GM12878 (cell line): ENCODE measurements around the gene DDRGK1. TPM values are rescaled to one million over a fixed set of nuclear protein-coding genes. Genes with fewer than 3 reads are reported as not detected.
"Not testable (repeated sequence)": the region's sequence is repeated elsewhere in the genome, so short reads cannot be mapped to it uniquely, and the experiment has no call there.

Experiments
- ATAC-seq: fragments of 200-7000 bp; cut with Tn5 transposase; 3 replicates; pipeline ENCODE4 v1.9.1; 2020; ENCODE audit warnings: mild to moderate bottlenecking, moderate library complexity
- BruUV-seq: library from RNA; stranded (reverse); fragments of 400-500 nt; replicated peaks from 2 replicates; lab custom pipeline; 2021; lab: Mats Ljungman, UMichigan
- CTCF ChIA-PET: fragments of 300-600 bp; sonication (Branson Sonifier 250); formaldehyde crosslinking; extraction: SDS; loops from one replicate; lab custom pipeline; 2021; ENCODE audit warnings: inconsistent platforms; lab: Yijun Ruan, JAX
- POLR2A ChIA-PET: fragments of 350-600 bp; formaldehyde crosslinking; extraction: SDS; loops from one replicate; lab custom pipeline; 2021; ENCODE audit warnings: inconsistent platforms; lab: Charles Lee
- RAD21 ChIA-PET: fragments of 300-600 bp; sonication (Branson Sonifier 250); formaldehyde crosslinking; loops from one replicate; lab custom pipeline; 2023; ENCODE audit warnings: antibody characterized with exemption; ENCODE audit not compliant: unreplicated experiment; lab: Charles Lee
- SMC1A ChIA-PET: fragments of 300-600 bp; sonication (Branson Sonifier 250); formaldehyde crosslinking; loops from one replicate; lab custom pipeline; 2023; ENCODE audit not compliant: unreplicated experiment, uncharacterized antibody; lab: Charles Lee
- DNase-seq: peaks from one replicate; pipeline ENCODE4 v3.0.0-alpha.2; 2011; ENCODE audit warnings: low read depth, low spot score
- FAIRE-seq: peaks from 3 replicates; lab custom pipeline; 2011; peaks lifted over from hg19 to GRCh38; lab: Jason Lieb, UNC
- H2AFZ ChIP-seq: 2 replicates; pipeline ENCODE4 v1.6.0; 2011; ENCODE audit warnings: low read depth, low read length, control low read depth; ENCODE audit not compliant: control insufficient read depth
- H3K27ac ChIP-seq: 2 replicates; pipeline ENCODE4 v1.5.1; 2011; ENCODE audit warnings: control low read depth; ENCODE audit not compliant: control insufficient read depth, insufficient read depth
- H3K27me3 ChIP-seq, 2 experiments: replicated peaks in 1 of 2; 2 replicates each; pipeline versions ENCODE4 v1.6.0 to v1.6.1; 2011; ENCODE audit warnings: low read length in 1 of 2; ENCODE audit not compliant: control insufficient read depth in 2 of 2, insufficient read depth in 2 of 2
- H3K36me3 ChIP-seq, 2 experiments: 2 replicates each; pipeline ENCODE4 v1.5.1; 2011; ENCODE audit warnings: low read length in 1 of 2; ENCODE audit not compliant: control insufficient read depth in 2 of 2, insufficient read depth in 2 of 2
- H3K4me1 ChIP-seq: 2 replicates; pipeline ENCODE4 v1.6.1; 2011; ENCODE audit warnings: mild to moderate bottlenecking, low read length, moderate library complexity, mixed read lengths; ENCODE audit not compliant: control insufficient read depth, insufficient read depth
- H3K4me2 ChIP-seq: 2 replicates; pipeline ENCODE4 v1.6.0; 2011; ENCODE audit warnings: control low read depth; ENCODE audit not compliant: control insufficient read depth, insufficient read depth
- H3K4me3 ChIP-seq: fragments of 200-600 bp; sonication (generic); 2 replicates; pipeline ENCODE4 v1.5.1; 2016
- H3K79me2 ChIP-seq: 2 replicates; pipeline ENCODE4 v1.6.0; 2011; ENCODE audit warnings: low read length; ENCODE audit not compliant: control insufficient read depth, insufficient read depth
- H3K9ac ChIP-seq: 2 replicates; pipeline ENCODE4 v1.8.0; 2011; ENCODE audit warnings: low read length, control low read depth, mixed read lengths; ENCODE audit not compliant: control insufficient read depth, insufficient read depth
- H3K9me3 ChIP-seq: replicated peaks from 3 replicates; pipeline ENCODE4 v1.5.1; 2011; ENCODE audit warnings: mild to moderate bottlenecking, low read length; ENCODE audit not compliant: control insufficient read depth, insufficient read depth
- H4K20me1 ChIP-seq: 2 replicates; pipeline ENCODE4 v1.6.0; 2011; ENCODE audit not compliant: control insufficient read depth, insufficient read depth
- POLR2A ChIP-seq: IDR thresholded peaks from 2 replicates; pipeline ENCODE4 v1.6.1; 2011; ENCODE audit warnings: low read depth, mild to moderate bottlenecking, low read length
- ZBED1 ChIP-seq: IDR thresholded peaks from 2 replicates; pipeline ENCODE4 v1.6.1; 2016; ENCODE audit warnings: borderline replicate concordance
- WGBS: methylation state at CpG from one replicate; pipeline ENCODE4 v1.1.6; 2016; ENCODE audit warnings: low lambda C conversion rate; ENCODE audit not compliant: insufficient replicate concordance, insufficient coverage; ENCODE audit errors: missing lambda C conversion rate; 5-methylcytosine and 5-hydroxymethylcytosine counted together
- in situ Hi-C: fragments of 300-500 bp; cut with MboI; formaldehyde crosslinking; loops from 9 replicates; pipeline ENCODE4 v1.14.3; 2018; ENCODE audit warnings: mixed read lengths
- intact Hi-C: fragments of 100-400 bp; cut with micrococcal nuclease; formaldehyde crosslinking; loops from one replicate; pipeline ENCODE4 v1.14.2; 2022; ENCODE audit not compliant: unreplicated experiment
- polyA plus RNA-seq, 11 experiments: library from polyadenylated mRNA; depleted of rRNA in 4 of 11; unstranded in 6 of 11; stranded (reverse) in 5 of 11; fragments of >200 nt; fragmentation: Nextera tagmentation in 4 of 11; fragmentation: Illumina TruSeq in 1 of 11; extraction: Ambion mirVana in 4 of 11; extraction: Trizol in 1 of 11; gene quantifications; 1 replicate in 1 of 11; 2 replicates in 10 of 11; pipeline versions ENCODE4 v1.2.1 to v1.2.3, GENCODE V29; 2011 to 2016; ENCODE audit warnings: inconsistent platforms in 2 of 11, missing spikeins in 2 of 11, low read depth in 1 of 11
- total RNA-seq, 4 experiments: library from RNA; depleted of rRNA in 3 of 4; stranded (reverse); fragments of >200 nt in 3 of 4; fragmentation: Illumina TruSeq in 1 of 4; extraction: Trizol in 1 of 4; gene quantifications; 2 replicates each; pipeline versions ENCODE4 v1.2.1 to v1.2.3, GENCODE V29; 2013 to 2021

Gene DDRGK1
- total and polyA plus RNA-seq, 10 of the 15 experiments (the other 5 are each of a cell fraction or from before 2014, with no cell fraction given) = 4.0 to 55.2 (median 39.7) TPM

GRCh38 chr20:3188823-3189413 is 15.6 kb downstream of the DDRGK1 start:
- no peak overlapping the region for H3K27ac ChIP-seq
- ChIA-PET CTCF (interaction anchor here (0.6 kb wide), 1 partner anchor 480 kb away, joined by 3 read pairs; no protein-coding TSS in a partner anchor), POLR2A (no interaction called here), SMC1A (no interaction called here), RAD21 (no interaction called here)
- H4K20me1 ChIP-seq = 0 out of 2 replicates have a peak, but pooled peaks cover 2% of the 10 kb centered on the region
- TSS peak; percentile 39 for BruUV-seq
- H3K4me3 ChIP-seq = no peak overlapping the region
- no peak overlapping the region for H2AFZ ChIP-seq
- H3K9me3 ChIP-seq = no peaks in the 10 kb centered on the region
- WGBS = 61% methylated on average over 3 of the region's 3 CpGs
- FAIRE-seq (no peak), DNase-seq (no peak), ATAC-seq (no peak)
- no peaks in the 10 kb centered on the region for H3K4me1 ChIP-seq
- in situ Hi-C loops = no loop called here
- no peak overlapping the region for H3K9ac ChIP-seq
- no peaks in the 10 kb centered on the region for H3K27me3 ChIP-seq
- intact Hi-C loops = no loop called here
- no peaks in the 10 kb centered on the region for H3K79me2 ChIP-seq
- no peak for TF ChIP-seq ZBED1
- TF ChIP-seq POLR2A = 0 out of 2 replicates have a peak, but pooled peaks have one; percentile 12
- H3K36me3 ChIP-seq = peaks cover 5 to 17% of the 10 kb centered on the region in 2 experiments; a peak in 3 of 4 replicates
- no peak overlapping the region for H3K4me2 ChIP-seq

DNA sequence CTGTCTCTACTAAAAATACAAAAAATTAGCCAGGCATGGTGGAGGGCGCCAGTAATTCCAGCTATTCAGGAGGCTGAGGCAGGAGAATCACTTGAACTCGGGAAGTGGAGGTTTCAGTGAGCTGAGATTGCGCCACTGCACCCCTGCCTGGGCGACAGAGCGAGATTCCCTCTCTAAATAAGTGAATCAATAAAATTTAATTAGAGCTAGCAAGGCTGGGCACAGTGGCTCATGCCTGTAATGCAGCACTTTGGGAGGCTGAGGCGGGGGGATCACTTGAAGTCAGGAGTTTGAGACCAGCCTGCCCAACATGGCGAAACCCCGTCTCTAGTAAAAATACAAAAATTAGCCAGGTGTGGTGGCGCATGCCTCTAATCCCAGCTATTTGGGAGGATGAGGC is 16.6 kb downstream of the DDRGK1 start:
- CTCF ChIA-PET, H3K4me1 ChIP-seq, ATAC-seq, H3K27ac ChIP-seq, H3K4me3 ChIP-seq, H2AFZ ChIP-seq, intact Hi-C loops, H3K79me2 ChIP-seq, H4K20me1 ChIP-seq, H3K27me3 ChIP-seq, H3K9ac ChIP-seq, DNase-seq, H3K9me3 ChIP-seq, POLR2A ChIA-PET, RAD21 ChIA-PET, FAIRE-seq, BruUV-seq, H3K4me2 ChIP-seq, in situ Hi-C loops: not testable (repeated sequence)
- peaks cover 5 to 16% of the 10 kb centered on the region in 2 experiments; a peak in 3 of 4 replicates for H3K36me3 ChIP-seq
- SMC1A ChIA-PET = interaction anchor here (1.6 kb wide), 1 partner anchor 15 kb away, joined by 5 read pairs; no protein-coding TSS in a partner anchor
- 97% methylated on average over 9 of the region's 9 CpGs for WGBS
